GM18499 (cell line): ENCODE results near the gene AGBL4.

ENCODE experiments used
- ATAC-seq: cut with Tn5 transposase; IDR thresholded peaks from one replicate; pipeline ENCODE4 v1.9.1; 2021; ENCODE audit warnings: moderate number of reproducible peaks; ENCODE audit not compliant: insufficient read depth, unreplicated experiment

Gene AGBL4

DNA sequence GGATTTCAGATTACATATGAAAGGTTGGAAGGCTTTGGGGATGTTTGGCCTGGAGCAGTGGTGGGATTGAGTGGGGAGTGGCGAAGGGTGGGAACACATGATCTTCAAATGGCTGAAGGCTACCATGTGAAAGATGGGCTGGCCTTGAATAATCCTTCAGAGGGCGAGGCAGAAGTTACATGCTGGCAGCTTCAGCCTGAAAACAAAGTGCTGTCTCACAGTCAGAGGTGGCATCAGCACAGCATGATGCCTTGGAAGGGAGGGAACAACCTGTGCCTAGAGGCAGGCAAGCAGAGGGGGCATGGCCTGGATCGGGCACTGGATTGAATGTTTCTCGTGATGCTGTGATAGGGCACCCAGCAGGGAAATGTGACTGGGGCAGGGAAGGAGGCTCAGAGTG, 1377.9 kb downstream of the AGBL4 start:
- no peak for ATAC-seq

GRCh38 chr1:48644905-48645605, 1378.7 kb downstream of the AGBL4 start:
- no peak for ATAC-seq

GRCh38 chr1:48644190-48644900, 1379.4 kb downstream of the AGBL4 start:
- ATAC-seq, result no peak

- no peak for ATAC-seq
These were observed 1380.6 kb downstream of the AGBL4 start for GRCh38 chr1:48643193-48643592.

- no peak for ATAC-seq
These were observed 1382.8 kb downstream of the AGBL4 start for GRCh38 chr1:48640836-48641492.

DNA sequence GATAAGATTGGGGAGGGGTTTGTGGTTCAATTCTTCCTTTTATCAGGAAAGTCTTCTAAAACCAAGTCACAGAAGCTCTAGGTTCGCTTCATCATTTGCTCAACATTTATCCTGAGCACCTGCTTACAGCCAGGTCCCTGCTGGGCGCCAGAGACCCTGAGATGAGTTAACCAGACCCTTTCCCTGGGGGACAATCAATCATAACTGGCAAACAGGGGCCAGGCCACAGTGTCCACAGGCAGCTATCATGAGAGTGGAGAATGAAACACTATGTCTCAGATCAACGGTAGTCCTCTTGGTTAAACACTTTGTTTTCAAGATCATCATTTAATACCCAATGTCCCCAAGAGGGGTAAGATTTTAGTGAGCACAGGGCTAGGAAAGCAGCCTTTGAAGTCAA, 1393.9 kb downstream of the AGBL4 start:
- no peak for ATAC-seq

- ATAC-seq, result no peak
These were observed 1396.3 kb downstream of the AGBL4 start for GRCh38 chr1:48627486-48627885.

DNA sequence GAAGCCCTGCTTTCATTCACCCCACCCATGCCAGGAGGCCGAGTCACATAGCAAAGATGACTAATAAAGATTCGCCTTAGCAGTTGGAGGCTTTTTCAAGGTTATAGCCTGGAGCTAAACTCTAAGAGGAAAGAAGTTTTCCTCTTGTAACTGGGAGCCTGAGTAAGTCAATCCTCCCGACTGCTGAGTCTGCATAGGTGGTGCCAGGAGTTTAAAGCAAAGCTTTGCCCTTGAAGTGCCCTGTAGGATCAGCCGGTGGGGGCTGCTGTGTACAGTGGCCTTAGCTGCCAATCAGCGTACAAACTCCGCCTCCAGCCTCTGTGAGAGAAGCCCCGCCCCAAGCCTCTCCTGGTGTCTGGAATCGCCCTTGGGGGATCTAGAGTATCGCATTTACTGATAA, 1404.2 kb downstream of the AGBL4 start:
- no peak for ATAC-seq

DNA sequence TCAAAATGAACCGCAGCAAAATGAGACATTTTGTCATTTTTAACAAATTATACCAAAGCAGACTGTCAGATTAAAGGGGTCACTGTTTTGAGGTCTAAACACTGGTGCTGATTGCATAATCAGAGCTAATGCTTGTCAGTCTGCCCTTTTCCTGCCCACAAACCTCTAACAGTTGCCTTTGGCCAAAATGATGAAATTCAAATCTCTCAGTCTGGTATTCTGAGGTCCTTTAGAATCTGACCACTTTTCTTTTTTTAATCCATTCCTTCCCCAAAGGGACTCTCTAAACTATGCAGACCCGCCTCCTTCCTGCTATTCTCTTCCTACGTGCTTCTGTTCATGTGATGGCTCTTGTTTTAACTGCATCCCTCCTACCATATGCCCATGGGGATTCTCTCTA, 1406.5 kb downstream of the AGBL4 start:
- no peak for ATAC-seq

GRCh38 chr1:48616710-48617109, 1407.0 kb downstream of the AGBL4 start:
- ATAC-seq, result no peak

DNA sequence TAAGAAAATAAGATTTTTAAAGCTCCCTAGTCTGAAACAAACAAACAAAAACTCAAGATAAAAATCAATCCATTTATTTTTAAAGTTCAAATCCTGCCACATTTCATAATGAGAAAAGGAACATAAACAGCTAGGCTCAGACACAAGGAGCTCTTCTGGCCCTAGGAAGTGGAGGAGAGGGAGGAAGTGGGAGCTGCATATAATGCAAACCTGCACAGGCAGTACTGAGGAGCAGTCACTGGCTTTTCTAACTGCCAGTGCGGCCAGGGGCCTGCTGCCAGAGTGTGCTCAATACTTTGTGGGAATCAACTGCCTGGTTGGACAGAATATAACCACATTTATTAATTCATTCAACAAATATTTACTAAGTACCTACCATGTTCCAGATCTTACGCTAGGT, 1411.9 kb downstream of the AGBL4 start:
- ATAC-seq, result no peak

DNA sequence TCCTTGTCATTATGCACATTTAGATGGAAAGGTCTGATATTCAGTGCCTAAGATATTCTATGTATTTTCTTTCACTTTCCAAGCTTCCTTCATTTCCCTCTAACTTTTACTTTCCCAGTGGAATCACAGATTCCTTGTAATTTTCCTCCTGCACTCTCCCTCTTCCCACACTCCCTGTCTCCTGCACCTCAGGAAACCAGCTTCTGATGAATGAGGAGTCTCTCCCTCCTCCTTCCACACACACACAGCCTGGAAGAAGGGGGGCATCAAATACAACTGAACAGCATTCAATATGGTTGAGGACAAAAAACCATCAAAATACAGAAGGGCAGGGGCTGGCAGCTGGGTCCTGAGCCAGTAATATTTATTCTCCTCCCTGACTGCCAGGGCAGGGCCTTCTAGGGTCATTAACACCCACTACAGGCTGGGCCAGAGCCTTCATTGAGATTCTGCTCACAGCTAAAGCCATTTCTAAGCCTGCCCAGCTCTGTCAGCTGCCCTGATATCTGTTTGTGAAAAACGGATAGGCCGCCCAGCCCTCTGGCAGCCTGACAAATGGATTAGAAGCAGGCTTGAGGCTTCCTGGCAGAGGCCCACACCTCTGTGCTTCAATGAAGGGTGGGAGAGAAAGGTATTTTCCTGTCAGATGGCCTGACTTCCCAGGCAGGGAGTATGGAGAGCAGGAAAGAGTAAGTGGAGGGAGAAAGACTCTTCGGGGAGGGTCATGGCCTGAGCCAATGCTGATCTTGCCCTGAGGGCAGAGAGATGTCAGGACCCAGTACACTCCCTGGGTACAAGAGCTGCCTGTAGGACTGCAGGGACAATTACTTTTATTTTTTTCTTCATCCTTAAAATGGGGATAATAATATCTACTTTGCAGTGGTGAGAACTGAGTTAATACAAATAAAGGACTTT, 1412.9 kb downstream of the AGBL4 start:
- ATAC-seq, result no peak

GRCh38 chr1:48608882-48609281, 1414.9 kb downstream of the AGBL4 start:
- ATAC-seq, result no peak

GRCh38 chr1:48603222-48603621, 1420.5 kb downstream of the AGBL4 start:
- no peak for ATAC-seq

- no peak for ATAC-seq
These were observed 1421.4 kb downstream of the AGBL4 start for GRCh38 chr1:48602349-48602748.

GRCh38 chr1:48600182-48600581, 1423.6 kb downstream of the AGBL4 start:
- ATAC-seq, result no peak

GRCh38 chr1:48597663-48598062, 1426.1 kb downstream of the AGBL4 start:
- ATAC-seq, result no peak

DNA sequence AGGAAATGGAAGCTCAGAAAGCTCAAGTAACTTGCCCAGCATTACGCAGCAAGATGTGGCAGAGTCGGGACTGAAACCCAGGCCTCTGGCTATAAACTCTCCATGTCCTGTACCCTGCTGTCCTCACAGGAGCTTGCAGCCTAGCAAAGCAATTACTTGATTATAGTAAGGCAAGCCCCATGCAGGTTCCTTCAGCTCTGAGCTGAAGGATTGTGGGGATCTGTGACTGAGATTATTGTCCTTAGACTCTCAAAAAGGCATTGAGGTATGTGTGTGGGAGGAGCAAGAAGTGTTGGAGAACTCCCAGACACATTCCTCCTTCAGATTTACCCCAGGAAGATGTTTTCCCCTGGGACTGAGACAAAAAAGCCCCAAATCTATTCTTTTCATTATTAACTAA, 1427.7 kb downstream of the AGBL4 start:
- no peak for ATAC-seq

- ATAC-seq, result no peak
These were observed 1428.1 kb downstream of the AGBL4 start for GRCh38 chr1:48595613-48596012.

DNA sequence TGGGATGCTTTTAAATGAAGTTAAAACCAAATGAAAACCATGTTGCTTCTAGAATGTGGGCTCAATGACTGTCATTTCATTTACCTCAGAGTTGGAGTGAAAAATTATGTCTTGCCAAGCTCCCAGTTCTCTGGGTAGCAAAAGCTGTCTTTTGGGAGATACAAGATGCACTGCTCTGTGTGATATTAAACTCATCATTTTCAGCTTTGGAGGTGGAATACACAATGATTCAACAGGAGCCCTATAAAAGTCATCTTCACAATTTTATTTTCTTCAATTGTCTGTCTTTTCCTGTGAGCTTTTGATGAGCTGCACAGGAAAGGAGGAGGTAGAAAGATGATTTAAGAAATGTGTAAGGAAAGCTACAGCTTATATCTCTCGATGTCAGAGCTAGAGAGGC, 1431.4 kb downstream of the AGBL4 start:
- ATAC-seq, result no peak

DNA sequence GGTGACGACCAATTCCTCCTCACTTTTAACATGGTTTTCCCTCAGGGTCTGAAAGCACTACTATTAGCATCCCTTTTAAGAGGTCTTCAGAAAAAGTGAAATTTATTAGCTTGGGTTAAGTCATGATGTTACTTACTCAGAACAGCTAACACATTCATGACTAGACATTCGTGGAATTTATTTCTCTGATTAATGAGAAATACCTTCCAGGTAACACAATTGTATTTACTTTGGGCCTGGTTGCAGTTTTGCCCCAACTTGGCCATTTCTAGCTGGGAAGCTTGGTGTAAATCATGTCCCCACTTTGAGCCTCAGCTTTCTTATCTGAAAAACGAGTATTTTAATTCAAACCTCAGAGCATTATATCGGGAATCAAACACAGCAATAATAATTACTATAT, 1432.6 kb downstream of the AGBL4 start:
- ATAC-seq, result no peak
